Activated CD4-positive, CD25-positive, alpha-beta regulatory T cell treated with anti-CD3 and anti-CD28 coated beads, Interleukin-2, amount 50 U/mL, for 24 hours (primary cell): ENCODE results near the gene COX18.

ENCODE experiments used
- ATAC-seq, 2 donors: fragments of 150-1000 bp; cut with Tn5 transposase; one replicate each; pipeline ENCODE4 v1.10.0; 2021; ENCODE audit warnings: mild to moderate bottlenecking in 1 of 2, moderate library complexity in 1 of 2

COX18 gene, protein sequence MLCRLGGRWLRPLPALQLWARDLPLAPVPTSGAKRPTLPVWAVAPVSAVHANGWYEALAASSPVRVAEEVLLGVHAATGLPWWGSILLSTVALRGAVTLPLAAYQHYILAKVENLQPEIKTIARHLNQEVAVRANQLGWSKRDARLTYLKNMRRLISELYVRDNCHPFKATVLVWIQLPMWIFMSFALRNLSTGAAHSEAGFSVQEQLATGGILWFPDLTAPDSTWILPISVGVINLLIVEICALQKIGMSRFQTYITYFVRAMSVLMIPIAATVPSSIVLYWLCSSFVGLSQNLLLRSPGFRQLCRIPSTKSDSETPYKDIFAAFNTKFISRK

GRCh38 chr4:73069338-73070073 is at the start of gene COX18:
Gene COX18, minus strand, starts transcription at chr4:73069716. Its CDS starts 67 bp downstream, at chr4:73069649.
- peak; percentile 75 to 79 for ATAC-seq

GRCh38 chr4:73109493-73109892 is 40.0 kb upstream of the COX18 start:
- no peak for ATAC-seq

- no peak for ATAC-seq
Measured at GRCh38 chr4:73104695-73105094, 35.2 kb upstream of the COX18 start.

DNA sequence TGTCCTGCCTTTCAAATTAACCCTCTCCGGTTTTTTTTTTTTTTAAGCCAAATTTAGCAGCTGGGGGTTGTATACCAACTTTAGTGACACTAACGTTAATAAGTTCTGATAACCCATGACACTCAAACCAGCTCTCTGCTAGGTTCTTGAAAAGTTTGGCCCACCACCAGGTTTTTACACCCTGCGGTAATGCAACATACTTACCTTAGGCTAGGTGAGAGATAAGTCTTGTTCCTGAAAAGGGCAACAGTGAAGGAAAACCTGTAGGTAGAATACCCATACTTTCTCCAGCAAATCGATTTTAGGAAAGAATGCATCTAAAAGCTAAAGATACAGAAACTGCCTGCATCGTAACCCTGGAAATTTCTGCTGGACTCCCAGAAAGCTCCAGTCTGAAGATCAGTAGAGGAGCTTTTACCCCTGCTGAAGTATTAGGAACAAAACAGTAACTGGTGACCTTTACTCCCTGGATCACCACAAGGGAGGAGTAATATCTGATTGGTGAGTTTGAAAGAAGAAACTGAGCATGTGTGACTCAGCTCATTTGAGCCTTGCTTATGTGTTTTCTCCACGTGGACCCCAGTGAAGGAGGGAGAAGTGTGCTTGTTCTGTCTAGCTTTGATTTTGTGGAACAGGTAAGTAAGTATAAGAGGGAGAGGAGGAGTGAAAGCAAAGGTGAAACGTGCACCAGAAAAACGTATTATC is 34.4 kb upstream of the COX18 start:
- ATAC-seq: peak; percentile 46 to 64

GRCh38 chr4:73099143-73099542 is 29.6 kb upstream of the COX18 start:
- ATAC-seq: no peak

DNA sequence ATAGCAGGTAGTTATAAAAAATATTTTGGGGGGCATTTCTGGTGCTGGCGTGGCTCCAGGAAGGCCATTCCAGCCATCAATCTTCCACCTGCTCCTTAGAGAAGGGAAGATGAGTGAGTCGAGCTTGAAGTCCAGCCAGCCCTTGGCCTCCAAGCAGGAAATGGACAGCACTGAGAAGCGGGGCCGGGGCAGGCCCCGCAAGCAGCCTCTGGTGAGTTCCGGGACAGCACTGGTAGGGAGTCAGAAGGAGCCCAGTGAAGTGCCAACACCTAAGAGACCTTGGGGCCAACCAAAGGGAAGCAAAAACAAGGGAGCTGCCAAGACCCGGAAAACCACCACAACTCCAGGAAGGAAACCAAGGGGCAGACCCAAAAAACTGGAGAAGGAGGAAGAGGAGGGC is 29.2 kb upstream of the COX18 start:
- ATAC-seq: no peak

DNA sequence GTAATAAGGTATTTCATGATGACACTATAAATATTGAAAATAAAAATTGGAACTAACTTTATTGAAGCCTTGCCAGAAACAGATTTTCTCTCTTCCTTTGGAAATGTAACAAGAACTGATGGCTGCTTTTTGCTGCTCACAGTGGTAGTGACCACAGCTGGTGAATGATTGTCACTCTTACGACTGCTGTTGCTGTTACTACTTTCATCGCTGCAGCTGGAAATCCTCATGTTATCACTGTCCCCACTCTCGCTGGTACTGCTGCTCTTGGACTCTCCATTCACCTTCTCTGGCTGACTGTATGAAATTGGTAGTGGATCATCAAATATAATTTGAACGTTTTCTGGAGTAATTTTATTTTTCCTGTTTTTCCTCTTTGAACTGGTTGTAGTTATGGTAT is 28.5 kb upstream of the COX18 start:
- no peak for ATAC-seq

DNA sequence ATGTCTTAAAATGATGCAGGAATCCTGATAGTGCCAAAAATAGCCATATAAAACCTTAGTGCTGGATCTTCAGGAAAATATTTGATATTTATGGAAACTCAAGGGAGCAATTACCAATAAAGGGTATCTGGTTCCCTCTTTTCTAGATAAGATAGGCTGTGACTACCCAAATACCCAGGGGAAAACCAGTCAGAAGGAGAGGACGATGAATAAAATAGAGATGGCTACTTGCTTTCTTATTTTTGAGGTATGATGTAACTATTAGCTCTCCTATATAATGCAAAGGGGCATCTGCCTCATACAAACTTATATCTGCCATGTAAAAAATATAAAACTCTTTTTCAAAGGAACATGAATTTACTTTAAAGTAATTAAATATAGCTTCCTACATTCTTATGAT is 23.4 kb upstream of the COX18 start:
- no peak for ATAC-seq

DNA sequence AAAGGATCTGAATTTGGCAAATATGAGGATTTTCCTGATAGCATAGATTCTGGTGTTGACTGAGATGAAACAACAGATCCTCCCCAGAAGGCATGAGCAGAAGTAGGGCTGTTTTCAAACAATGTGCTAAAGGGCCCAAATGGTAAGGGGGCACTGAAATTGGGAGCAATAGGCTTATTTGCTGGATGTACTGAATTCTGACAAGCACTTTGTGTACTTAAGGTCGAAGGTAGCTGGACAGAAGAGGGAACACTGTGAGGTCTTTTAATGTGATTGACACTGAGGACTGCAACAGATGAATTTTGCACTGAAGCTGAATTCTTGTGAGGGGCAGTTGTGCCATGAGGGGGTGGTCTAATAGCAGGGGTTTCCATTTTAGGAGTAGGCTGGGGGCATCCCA is 21.2 kb upstream of the COX18 start:
- no peak for ATAC-seq

- no peak for ATAC-seq
Measured at GRCh38 chr4:73087871-73088270, 18.4 kb upstream of the COX18 start.

GRCh38 chr4:73086095-73086868 is 16.8 kb upstream of the COX18 start:
- ATAC-seq: no peak

GRCh38 chr4:73080789-73081188 is 11.3 kb upstream of the COX18 start:
- no peak for ATAC-seq

- ATAC-seq: no peak
Measured at GRCh38 chr4:73075832-73076231, 6.3 kb upstream of the COX18 start.

DNA sequence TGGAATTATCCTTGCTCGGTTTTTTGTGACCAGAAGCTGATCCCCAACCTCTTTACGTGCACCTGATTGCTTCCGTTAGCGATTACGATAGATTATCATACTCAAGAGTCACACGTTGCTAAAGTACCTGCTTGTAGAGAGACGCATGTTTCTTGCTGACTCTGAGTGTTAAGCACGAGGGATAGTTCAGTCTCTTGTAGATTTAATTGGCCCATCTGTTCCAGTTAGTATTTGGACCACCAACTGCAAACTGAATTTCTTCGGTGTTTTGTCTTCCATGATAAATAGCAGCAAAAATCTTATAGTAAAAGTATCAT is 516 bp upstream of the COX18 start:
- peak; percentile 19 to 22 for ATAC-seq

DNA sequence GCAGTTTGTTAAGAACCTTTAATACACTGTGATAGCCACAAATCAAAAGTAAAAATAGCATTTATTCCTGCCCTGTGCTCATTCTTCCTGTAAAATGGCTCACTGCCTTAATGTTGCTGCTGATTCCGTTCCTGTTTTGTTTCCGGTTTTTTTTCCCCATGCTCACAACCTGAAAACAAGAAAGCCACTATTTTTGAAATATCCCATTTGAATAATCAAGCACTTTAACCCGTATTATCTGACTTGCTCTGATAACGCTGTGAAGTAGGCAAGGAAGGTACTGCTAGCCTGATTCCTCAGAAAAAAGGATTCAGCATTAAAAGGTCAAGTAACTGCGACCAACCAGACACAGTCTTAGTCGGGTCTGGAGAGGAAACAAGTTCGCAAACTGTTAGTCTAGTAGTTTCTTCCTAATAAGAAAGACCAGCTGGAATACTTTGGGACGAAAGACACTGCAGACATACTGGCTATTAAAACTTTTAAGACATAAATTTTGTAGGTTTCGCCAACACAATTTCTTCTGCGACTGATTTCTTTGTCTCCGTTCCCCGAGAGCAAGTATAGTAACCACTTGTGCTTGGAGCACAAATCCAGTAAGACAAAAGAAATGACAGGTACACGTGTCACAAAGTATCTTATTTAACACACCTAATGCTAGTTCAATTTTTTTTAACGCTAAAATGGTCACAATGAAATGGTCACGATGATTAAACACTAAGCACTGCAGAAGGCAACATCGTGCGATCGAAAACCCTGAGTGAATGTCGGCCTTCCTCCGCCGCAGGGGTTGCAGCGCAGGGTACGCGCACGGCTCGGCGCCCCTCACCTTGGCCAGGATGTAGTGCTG is 802 bp downstream of the COX18 start:
- peak in 1 of 2 donors; percentile 2 for ATAC-seq

DNA sequence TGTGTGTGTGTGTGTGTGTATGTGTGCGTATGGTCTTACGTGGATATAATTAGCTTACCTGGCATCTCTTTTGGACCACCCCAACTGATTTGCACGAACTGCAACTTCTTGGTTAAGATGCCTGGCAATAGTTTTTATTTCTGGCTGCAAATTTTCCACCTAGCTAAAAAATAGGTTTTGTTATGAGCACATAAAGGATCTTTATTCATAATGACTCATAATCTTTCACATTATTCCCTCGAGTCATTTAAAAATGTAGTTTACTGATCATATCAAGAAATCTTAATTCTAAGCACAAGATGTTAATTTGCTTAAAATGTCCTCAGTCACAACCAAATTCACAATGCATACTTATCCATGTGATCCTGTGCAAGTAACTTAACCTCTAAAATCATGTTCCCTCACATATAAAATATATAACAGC is 1.5 kb downstream of the COX18 start:
- peak; percentile 7 to 19 for ATAC-seq

- ATAC-seq: no peak
Measured at GRCh38 chr4:73066928-73067327, 2.6 kb downstream of the COX18 start.

- no peak for ATAC-seq
Measured at GRCh38 chr4:73066445-73066844, 3.1 kb downstream of the COX18 start.

DNA sequence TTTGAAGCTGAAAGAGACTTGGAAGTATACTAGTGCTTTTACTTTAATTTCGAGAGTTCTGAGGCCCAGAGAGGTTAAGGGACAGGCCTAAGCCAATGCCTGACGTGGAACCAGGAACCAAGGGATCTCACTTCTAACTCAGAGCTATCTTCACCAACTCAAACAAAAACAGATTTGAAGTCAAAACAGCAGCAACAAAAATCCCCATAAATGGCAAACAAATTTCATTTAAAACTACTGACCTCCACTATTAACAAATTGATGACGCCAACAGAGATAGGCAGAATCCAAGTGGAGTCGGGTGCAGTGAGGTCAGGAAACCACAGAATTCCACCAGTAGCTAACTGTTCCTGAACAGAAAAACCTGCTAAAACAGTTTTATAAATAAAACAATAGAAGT is 5.0 kb downstream of the COX18 start:
- no peak for ATAC-seq

- ATAC-seq: no peak
Measured at GRCh38 chr4:73055241-73055897, 14.1 kb downstream of the COX18 start.

DNA sequence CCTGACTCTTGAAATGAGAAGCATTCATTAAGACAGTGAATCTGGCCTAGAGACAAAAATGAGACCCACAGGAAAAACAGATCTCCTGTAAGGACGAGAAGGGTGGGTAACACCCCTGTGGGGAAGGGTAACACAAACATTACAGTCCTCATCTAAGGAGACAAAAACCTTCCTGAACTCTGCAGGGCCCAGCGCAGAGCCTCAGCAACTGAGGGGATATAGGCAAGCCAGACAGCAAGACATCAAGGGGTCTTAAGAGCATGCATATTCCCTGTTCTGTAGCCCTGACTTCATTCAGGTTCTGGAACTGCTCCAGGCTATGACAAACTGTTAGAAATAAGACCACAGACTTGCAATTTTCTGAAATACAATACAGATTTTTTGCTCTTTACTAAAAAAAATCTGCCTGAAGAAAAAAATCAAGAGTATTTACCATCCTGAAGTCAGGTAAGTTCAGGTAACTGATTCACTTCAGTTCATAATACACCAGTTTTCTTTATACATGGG is 15.5 kb downstream of the COX18 start:
- no peak for ATAC-seq
